CD4-positive, alpha-beta T cell treated with Interleukin-2 at 100 ng/mL for 4 hours (primary cell): Measurements from ENCODE around the gene GID8.

Experiments
- DNase-seq: peaks from one replicate; pipeline ENCODE4 v3.0.0-alpha.2; 2020; ENCODE audit warnings: low spot score

The GID8 gene

GRCh38 chr20:62970307-62971210, 32.6 kb downstream of the GID8 start:
- DNase-seq: no peak

DNA sequence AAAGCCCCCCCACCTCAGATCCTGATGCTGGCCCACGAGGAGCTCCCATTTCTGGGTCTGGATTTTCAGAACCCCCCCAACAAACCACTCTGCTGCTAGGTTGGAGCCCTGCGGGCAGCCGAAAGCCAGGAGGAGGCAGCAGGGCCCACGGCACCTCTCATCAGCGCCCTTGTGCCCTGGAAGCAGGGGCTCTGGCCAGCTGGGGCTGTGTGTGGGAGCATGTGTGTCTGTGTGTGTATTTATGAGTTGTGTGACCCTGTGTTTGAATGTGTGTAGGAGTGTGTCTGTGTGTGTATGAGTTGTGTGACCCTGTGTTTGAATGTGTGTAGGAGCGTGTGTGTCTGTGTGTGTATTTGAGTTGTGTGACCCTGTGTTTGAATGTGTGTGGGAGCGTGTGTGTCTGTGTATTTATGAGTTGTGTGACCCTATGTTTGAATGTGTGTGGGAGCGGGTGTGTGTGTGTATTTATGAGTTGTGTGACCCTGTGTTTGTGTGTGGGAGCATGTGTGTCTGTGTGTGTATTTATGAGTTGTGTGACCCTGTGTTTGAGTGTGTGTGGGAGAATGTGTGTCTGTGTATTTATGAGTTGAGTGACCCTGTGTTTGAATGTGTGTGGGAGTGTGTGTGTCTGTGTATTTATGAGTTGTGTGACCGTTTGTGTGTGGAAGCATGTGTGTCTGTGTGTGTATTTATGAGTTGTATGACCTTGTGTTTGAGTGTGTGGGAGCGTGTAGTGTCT, 33.4 kb downstream of the GID8 start:
- no peak for DNase-seq

DNA sequence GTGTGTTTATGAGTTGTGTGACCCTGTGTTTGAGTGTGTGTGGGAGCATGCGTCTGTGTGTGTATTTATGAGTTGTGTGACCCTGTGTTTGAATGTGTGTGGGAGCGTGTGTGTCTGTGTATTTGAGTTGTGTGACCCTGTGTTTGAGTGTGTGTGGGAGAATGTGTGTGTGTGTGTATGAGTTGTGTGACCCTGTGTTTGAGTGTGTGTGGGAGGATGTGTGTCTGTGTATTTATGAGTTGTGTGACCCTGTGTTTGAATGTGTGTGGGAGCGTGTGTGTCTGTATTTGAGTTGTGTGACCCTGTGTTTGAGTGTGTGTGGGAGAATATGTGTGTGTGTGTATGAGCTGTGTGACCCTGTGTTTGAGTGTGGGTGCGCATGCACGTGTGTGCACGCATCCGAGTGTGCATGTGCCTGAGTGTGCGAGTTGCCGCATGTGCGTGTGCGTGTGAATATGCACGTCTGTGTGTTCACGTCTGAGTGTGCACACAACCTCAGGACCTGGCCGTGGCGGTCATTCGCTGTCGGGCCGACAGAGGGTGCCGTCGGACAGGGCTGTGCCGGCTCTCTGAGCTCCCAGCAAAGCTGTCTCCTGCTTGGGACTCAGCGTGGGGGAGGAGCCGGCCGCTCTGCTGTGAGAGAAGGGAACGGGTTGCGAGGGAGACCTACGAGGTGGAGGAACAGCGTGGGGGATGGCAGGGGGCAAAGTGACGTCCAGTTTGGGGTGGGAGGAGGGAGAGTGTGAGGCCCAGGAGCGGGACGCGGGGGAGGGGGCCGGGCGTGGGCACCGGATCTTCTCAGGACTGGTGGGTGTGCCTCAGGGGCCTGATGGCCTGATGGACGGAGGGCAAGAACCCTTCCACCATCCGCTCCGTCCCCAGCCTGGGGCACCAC, 34.2 kb downstream of the GID8 start:
- peak; percentile 85 for DNase-seq

DNA sequence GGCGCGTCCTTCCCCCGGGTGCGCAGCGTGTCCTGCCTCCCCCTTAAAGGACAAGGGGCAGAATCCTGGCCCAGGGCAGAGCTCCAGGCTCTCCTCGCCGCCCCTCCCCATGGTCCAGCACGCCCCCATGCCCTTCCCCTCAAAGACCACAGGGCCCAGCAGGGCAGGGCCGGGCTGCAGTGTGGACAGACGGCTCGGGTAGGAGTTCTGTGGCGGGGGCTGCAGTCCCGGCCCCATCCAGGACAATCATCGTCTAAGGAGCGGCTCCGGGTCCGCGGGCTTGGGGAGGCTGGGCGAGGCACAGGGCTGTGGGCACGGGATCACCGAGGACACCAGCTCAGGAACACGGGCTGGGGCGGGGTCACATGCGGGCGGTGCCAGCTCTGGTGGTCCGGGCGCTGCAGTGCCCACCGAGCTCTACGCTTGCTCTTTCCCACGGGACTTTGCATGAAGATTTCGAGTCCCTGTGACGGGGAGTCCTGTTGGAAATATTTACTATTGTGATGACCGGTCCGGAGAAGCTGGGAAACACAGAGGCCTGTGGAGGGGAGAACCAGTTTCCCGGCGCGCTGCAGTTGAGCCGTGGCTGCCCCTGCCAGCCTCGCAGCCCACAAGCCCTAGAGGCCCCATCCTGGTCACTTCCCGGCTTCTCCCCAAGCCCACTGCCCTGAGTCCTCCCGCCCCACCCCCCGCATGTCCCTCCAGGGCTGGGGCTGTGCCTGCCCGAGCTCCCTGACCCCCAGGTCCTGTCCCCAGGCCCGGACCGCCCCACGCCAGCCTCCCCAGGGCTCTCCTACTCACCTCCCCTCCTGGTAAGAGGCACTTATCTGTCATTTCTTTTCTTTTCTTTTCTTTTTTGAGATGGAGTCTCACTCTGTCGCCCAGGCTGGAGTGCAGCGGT, 35.1 kb downstream of the GID8 start:
- DNase-seq: no peak

- DNase-seq: no peak
Measured at GRCh38 chr20:62975251-62975760, 37.4 kb downstream of the GID8 start.

GRCh38 chr20:62975812-62976508, 38.0 kb downstream of the GID8 start:
- DNase-seq: no peak

- DNase-seq: no peak
Measured at GRCh38 chr20:62976886-62977285, 38.9 kb downstream of the GID8 start.

- peak; percentile 83 for DNase-seq
Measured at GRCh38 chr20:62977613-62978560, 39.9 kb downstream of the GID8 start.

DNA sequence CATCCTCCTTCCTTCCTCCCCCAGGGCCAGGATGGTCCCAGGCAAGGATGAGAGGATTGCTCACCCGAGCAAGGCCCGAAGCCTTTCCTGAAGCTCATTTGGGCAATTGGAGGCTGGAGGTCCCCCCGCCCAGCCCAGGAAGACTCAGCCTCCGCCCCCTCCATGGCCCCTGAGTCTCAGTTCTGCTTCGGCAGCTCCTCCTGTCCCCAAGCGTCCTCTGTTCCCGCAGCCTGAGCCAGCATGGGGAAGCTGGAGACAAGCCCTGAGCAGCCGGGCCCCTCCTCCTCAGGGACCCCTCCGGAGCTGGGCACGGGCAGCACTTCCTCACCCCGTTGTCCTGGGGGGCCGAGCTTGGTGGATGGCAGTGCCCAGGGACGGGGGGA, 40.6 kb downstream of the GID8 start:
- no peak for DNase-seq

DNA sequence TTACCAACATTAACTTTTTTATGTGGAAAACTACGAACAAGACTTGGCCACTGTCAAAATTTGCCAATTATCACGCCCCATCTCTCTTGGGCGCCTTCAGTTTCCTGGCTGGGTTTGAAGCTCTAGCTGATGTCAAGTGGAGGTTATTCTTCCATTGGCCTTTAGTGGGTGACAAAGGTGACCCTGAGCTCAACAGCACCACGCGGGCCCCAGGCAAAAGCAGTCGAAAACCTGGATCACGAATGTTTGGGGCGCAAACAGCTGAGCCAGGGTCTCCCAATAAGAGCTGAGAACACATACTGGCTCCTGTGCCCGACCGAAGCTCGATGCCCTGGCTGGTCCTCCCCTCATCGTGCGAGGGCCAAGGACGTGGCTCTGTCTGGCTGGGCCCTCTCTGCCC, 41.4 kb downstream of the GID8 start:
- no peak for DNase-seq

GRCh38 chr20:62979876-62980373, 42.0 kb downstream of the GID8 start:
- DNase-seq: no peak

- DNase-seq: no peak
Measured at GRCh38 chr20:62980380-62980960, 42.5 kb downstream of the GID8 start.

DNA sequence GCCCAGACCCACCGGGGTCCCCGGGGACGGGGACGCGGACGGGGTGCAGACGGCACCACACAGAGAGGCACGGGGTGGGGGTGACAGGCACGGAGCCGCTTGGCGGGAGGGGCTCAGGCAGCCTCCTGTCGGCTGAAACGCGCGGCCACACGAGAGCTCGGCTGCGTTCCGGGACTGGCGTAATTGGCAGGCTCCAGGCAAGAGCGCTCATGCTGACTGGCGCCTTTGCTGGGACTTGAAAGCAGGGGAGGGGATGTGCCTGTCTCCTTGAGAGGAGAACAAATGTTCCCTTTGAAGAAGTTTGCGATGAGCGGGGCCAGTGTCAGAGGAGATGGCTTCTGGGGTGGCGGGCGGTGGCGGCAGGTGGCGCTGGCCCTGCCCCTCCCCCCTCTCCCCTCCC, 43.0 kb downstream of the GID8 start:
- peak; percentile 4 for DNase-seq

DNA sequence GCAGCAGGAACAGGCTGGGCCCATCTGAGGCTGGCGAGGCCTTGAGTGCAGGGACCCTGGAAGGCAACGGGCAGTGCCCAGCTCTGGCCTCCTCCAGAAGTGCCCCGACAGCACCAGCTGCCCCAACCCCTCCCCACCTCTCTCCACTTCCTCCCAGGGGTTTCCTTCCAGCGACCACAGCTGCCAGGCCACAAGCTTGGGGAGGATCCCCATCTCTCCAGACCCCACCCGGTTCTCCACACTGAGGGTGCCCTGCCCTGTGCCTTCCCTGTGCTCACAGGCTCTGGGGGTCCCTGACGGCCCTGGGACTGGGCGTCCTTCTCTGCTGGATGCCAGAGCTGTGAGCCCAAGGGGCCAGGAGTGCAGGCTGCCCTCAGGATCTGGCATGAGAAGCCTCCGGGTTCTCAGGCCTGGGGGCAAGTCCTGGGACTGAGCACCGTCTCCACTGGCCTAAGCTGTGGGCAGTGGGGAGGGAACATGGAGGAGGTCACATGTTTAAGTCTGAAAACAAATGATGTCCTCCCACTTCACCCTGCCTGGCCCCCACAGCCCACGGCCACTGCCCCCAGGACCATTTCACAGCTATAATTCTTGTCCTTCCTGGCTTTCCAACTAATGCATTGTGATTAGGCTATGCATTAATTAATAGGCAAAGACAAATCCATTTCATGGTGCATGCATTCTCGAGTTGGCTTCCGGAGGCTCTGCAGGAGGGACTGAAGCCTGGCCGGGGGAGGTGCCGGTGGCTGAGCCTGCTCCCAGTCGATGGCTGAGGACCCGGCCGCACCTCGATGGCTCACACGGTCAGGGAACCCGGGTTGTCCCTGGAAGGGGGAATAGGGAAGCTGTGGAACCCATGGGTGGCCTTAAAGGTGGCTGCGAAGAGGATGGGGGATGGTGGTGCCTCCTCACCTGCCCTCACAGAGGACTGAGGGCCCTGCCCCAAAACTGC, 44.5 kb downstream of the GID8 start:
- no peak for DNase-seq

GRCh38 chr20:62983210-62983609, 45.3 kb downstream of the GID8 start:
- no peak for DNase-seq

- no peak for DNase-seq
Measured at GRCh38 chr20:62984666-62985443, 46.9 kb downstream of the GID8 start.

GRCh38 chr20:62985444-62985778, 47.5 kb downstream of the GID8 start:
- no peak for DNase-seq
